SK-N-MC (cell line): ENCODE data around the gene VDAC1.

ENCODE experiments used
- EZH2 ChIP-seq: fragments of 200-600 bp; sonication (generic); IDR thresholded peaks from one replicate; pipeline ENCODE4 v1.6.1; 2017; ENCODE audit warnings: antibody characterized with exemption
- FOXP2 ChIP-seq: optimal IDR thresholded peaks from 2 replicates; pipeline ENCODE3; 2011; ENCODE audit warnings: mild to moderate bottlenecking, moderate library complexity; ENCODE audit not compliant: insufficient read depth; ENCODE audit errors: extremely low read length, control extremely low read depth

- TF ChIP-seq EZH2 (no peak), FOXP2 (no peak)
Observed at GRCh38 chr5:134007581-134008265, 2.9 kb upstream of the VDAC1 start.
